BE2C (cell line): ENCODE results near the gene ADGRV1.
"Not testable (repeated sequence)": the region's sequence is repeated elsewhere in the genome, so short reads cannot be mapped to it uniquely, and the experiment has no call there.

Source experiments
- DNase-seq: peaks from one replicate; pipeline ENCODE4 v3.0.0-alpha.2; 2020
- H3K27me3 ChIP-seq: fragments of 250-450 bp; sonication (Bioruptor Pico); 2 replicates; pipeline ENCODE4 v1.5.1; 2020; ENCODE audit warnings: mild to moderate bottlenecking
- H3K36me3 ChIP-seq: fragments of 250-450 bp; sonication (Bioruptor Pico); 2 replicates; pipeline ENCODE4 v1.5.1; 2020; ENCODE audit warnings: mild to moderate bottlenecking
- H3K4me1 ChIP-seq: fragments of 250-450 bp; sonication (Bioruptor Pico); 2 replicates; pipeline ENCODE4 v1.5.1; 2020
- H3K4me3 ChIP-seq: 2 replicates; pipeline ENCODE4 v1.5.1; 2011; ENCODE audit warnings: low read depth, low read length
- H3K9me3 ChIP-seq: fragments of 250-450 bp; sonication (Bioruptor Pico); 2 replicates; pipeline ENCODE4 v1.5.1; 2020
- CTCF ChIP-seq: IDR thresholded peaks from 2 replicates; pipeline ENCODE4 v1.5.1; 2012; ENCODE audit warnings: mild to moderate bottlenecking, low read depth, low read length

The ADGRV1 gene

DNA sequence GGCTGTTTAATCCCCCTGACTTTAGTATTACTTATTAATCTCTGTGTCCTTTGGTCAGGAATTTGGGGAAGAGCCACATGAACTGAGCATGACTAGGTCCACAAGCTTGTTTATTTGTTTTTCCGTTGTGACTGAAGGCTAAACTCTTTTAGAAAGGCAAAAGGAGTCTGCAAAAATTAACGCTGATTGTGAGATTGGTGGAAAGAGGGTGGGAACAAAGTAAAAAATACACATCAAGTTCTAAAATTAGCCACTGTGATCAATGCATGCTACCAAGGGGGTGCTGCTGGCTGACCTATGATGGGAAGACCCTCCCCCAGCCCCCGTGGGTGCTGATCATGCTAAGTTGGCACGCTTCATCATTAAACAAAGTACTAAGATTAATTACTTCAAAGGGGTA is 356.8 kb downstream of the ADGRV1 start:
- no peak for DNase-seq
- H3K4me3 ChIP-seq: no peak overlapping the region

GRCh38 chr5:90916947-90917800 is 358.6 kb downstream of the ADGRV1 start:
- no peak for TF ChIP-seq CTCF
- Histone ChIP-seq H3K4me1 (no peaks in the 10 kb centered on the region), H3K4me3 (no peak overlapping the region), H3K9me3 (no peaks in the 10 kb centered on the region), H3K27me3 (no peaks in the 10 kb centered on the region), H3K36me3 (no peaks in the 10 kb centered on the region)
- no peak for DNase-seq

More for the DNA sequence above, 356.8 kb downstream of the ADGRV1 start:
- Histone ChIP-seq H3K36me3 (no peaks in the 10 kb centered on the region), H3K9me3 (no peaks in the 10 kb centered on the region), H3K4me1 (no peaks in the 10 kb centered on the region), H3K27me3 (no peaks in the 10 kb centered on the region)
- TF ChIP-seq CTCF: no peak

DNA sequence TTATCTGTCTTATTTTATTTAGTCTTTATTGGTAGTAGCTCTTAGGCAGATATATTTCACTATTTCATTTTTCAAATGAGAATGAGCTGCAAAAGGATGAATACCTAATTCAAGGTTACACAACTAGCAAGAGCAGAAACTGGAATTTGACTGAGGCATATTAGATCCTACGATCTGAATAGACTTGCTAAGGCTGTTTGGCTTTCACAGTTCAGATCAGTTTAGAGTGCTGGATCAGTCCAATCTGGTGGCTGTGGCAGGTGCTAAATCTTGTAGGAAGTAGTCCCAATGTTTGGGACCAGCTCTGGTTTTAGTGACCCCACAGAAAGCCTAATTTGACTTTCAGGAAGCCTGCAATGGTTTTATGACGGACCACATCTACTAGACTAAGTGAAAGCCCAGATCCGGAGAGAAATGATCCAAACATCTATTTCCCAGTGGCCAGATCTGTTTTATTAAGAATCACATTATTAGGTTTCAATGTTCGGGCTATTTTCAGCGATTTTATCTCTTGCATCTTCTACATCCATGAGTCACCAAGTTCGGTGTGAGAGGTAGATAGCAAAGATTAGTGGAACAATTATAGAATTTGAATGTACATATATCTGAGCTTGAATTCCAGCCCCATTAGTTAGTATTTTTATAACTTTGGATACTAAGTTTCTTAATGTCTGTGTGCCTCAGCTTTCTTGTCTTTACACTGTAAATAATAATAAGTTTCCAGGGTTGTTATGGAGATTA is 359.5 kb downstream of the ADGRV1 start:
- no peak overlapping the region for H3K4me3 ChIP-seq
- TF ChIP-seq CTCF: no peak
- H3K36me3 ChIP-seq: no peaks in the 10 kb centered on the region
- H3K27me3 ChIP-seq: no peaks in the 10 kb centered on the region
- H3K4me1 ChIP-seq: no peaks in the 10 kb centered on the region
- no peak for DNase-seq
- no peaks in the 10 kb centered on the region for H3K9me3 ChIP-seq

- no peaks in the 10 kb centered on the region for H3K36me3 ChIP-seq
- TF ChIP-seq CTCF: no peak
- no peak for DNase-seq
Measured at GRCh38 chr5:90921418-90921973, 362.9 kb downstream of the ADGRV1 start.

DNA sequence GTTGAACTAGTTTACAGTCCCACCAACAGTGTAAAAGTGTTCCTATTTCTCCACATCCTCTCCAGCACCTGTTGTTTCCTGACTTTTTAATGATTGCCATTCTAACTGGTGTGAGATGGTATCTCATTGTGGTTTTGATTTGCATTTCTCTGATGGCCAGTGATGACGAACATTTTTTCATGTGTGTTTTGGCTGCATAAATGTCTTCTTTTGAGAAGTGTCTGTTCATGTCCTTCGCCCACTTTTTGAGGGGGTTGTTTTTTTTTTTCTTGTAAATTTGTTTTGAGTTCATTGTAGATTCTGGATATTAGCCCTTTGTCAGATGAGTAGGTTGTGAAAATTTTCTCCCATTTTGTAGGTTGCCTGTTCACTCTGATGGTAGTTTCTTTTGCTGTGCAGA is 365.6 kb downstream of the ADGRV1 start:
- not testable (repeated sequence) for H3K36me3 ChIP-seq, H3K4me3 ChIP-seq, H3K9me3 ChIP-seq, H3K4me1 ChIP-seq, H3K27me3 ChIP-seq, DNase-seq

More at GRCh38 chr5:90921418-90921973, 362.9 kb downstream of the ADGRV1 start:
- H3K27me3 ChIP-seq: no peaks in the 10 kb centered on the region
- no peaks in the 10 kb centered on the region for H3K9me3 ChIP-seq
- H3K4me1 ChIP-seq: no peaks in the 10 kb centered on the region
- no peak overlapping the region for H3K4me3 ChIP-seq

- not testable (repeated sequence) for H3K4me1 ChIP-seq, H3K4me3 ChIP-seq, DNase-seq, H3K27me3 ChIP-seq, H3K9me3 ChIP-seq, H3K36me3 ChIP-seq
Measured at GRCh38 chr5:90929013-90929839, 370.6 kb downstream of the ADGRV1 start.
